ENCODE data around the gene ASIC3.
A peak's percentile ranks its signal among the peaks of the same experiment; 100 is the strongest.

ASIC3 gene

DNA sequence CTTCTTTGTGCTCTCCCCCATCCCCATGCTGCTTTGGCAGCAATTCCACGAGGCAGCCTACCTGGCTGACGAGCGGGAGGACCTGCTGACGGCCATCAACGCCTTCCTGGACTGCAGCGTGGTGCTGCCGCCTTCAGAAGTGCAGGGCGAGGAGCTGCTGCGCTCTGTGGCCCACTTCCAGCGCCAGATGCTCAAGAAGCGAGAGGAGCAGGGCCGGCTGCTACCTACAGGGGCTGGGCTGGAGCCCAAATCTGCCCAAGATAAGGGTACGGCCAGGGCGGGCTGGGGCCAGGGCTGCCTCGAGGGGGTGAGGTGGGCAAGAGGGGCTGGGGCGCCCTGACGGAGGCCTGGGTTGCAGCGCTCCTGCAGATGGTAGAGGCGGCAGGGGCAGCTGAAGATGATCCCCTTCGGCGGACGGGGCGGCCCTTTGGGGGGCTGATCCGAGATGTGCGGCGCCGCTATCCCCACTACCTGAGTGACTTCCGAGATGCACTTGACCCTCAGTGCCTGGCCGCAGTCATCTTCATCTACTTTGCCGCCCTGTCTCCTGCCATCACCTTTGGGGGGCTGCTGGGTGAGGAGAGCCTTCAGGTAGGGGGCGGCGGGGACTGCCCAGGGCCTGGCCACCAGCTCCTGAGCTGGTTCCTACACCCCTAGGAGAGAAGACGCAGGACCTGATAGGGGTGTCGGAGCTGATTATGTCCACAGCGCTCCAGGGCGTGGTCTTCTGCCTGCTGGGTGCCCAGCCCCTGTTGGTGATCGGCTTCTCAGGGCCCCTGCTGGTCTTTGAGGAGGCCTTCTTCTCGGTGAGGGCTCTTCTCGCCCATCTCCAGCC is 22.9 kb downstream of the ASIC3 start:
- no peak for DNase-seq (ENCODE audit: low spot score)

DNA sequence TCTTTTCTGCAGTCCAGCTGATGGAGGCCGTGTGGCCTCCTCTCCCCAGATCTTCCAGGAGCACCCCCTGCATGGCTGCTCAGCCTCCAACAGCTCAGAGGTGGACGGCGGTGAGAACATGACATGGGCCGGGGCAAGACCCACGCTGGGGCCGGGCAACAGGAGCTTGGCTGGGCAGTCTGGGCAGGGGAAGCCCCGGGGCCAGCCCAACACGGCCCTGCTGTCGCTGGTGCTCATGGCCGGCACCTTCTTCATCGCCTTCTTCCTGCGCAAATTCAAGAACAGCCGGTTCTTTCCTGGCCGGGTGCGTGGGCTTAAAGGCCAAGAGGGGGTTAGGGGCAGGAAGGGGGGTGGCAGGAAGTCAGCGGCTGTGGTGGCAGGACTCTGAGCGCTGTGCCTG is 25.7 kb downstream of the ASIC3 start:
- DNase-seq (ENCODE audit: low spot score), result no peak

DNA sequence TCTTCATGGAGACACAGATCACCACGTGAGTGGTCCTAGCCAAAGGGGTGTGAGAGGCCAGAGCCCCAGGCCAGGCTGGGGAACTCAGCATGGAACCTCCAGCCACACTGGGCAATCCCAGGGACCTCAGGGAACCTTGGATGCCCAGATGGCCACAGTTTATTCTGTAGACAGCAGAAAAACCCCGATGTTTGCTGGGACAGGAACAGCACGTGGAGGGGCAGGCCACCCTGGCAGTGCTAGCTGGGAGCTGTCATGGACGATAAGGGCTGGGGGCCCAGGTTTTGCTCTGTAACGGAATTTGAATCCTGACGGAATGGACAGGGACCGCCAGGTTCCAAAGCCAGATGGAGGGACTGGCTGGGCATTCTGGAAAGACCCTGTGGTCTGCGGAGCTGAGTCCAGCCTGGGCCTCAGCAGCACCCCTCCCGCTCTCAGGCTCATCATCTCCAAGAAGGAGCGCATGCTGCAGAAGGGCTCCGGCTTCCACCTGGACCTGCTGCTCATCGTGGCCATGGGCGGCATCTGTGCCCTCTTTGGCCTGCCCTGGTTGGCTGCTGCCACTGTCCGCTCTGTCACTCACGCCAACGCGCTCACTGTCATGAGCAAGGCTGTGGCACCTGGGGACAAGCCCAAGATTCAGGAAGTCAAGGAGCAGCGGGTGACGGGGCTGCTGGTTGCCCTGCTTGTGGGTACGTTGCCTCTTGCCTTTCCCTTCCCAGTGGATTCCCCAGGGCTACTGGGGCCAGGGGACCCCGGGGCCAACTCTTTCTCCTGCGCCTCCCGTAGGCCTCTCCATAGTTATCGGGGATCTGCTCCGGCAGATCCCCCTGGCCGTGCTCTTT is 26.7 kb downstream of the ASIC3 start:
- DNase-seq (ENCODE audit: low spot score), result no peak

GRCh38 chr7:151075662-151075971 is 27.3 kb downstream of the ASIC3 start:
- no peak for DNase-seq (ENCODE audit: low spot score)

- DNase-seq (ENCODE audit: low spot score), result no peak
Observed at GRCh38 chr7:151075978-151076426, 27.7 kb downstream of the ASIC3 start.

- no peak for DNase-seq (ENCODE audit: low spot score)
Observed at GRCh38 chr7:151076863-151077704, 28.8 kb downstream of the ASIC3 start.

GRCh38 chr7:151077705-151078232 is 29.4 kb downstream of the ASIC3 start:
- DNase-seq (ENCODE audit: low spot score), result no peak

- DNase-seq (ENCODE audit: low spot score), result no peak
Observed at GRCh38 chr7:151078233-151079040, 30.1 kb downstream of the ASIC3 start.

GRCh38 chr7:151079199-151079910 is 31.0 kb downstream of the ASIC3 start:
- no peak for DNase-seq (ENCODE audit: low spot score)

DNA sequence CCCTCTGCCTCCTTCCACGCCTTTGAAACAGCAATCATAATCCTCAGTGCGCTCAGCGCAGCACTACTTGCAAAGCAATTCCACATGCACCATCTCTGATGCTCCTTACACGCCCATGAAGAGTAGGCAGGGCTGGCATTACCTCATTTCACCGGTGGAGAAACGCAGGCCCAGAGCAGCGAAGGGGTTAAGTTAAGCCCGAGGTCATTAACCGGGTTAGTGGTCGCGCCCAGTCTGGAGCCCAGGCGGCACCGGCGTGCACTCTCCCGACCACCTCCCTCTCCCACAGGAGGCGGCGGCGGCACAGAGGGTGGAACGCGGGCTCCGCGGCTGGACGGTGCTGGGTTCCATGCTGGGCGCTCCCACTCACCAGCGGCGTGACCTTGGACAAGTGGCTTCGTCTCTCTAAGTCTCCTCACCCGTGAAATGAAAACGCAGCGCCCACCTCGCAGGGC is 31.8 kb downstream of the ASIC3 start:
- DNase-seq (ENCODE audit: low spot score), result peak; percentile 36

- peak; percentile 91 for DNase-seq (ENCODE audit: low spot score)
Observed at GRCh38 chr7:151080522-151081169, 32.3 kb downstream of the ASIC3 start, which contains the start of gene FASTK. FASTK (minus strand) TSS chr7:151080809; CDS start chr7:151080766, 43 bp downstream.

DNA sequence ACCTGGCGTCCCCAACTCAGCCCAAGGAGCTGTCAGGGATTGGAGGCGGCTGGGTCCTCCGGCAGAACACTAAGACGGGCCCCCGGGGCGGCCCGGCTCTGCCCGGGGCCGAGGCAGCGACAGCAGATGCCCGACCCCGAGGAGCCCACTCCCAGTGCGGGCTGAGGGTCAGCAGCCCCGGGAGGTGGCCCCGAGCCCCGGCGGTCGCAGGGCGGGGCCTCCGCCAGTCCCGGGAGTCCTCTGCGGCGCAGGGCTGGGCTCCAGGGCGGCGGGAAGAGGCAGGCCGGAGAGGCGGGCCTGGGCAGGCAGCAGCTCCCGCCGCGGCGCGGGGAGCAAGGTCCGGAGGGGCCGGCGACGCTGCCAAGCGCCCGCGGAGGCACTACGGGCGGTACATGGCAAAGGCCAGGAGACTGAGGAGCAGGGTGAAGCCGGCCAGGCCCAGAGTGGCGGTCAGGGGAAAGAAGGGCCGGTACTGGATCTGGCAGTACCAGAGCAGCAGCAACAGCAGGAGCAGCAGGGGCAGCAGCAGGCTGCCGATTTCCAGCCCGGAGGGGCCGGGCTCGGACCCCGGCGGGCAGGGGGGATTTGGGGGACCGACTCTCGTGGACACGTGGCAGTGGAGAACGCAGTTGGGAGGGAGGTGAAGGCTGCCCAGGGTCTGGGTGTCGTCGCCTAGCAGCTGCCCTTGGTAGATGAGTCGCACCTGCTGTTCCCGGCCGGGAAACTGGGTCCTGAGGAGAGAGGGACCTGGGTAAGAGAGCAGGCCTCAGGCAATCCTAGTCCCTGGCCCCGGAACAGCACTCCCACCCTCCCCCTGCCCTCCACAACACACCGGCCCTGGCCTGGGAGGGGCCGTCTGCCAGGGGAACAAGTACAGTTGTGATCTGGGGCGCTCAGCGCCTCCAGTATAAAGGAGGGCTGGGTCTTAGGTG is 33.1 kb downstream of the ASIC3 start:
- DNase-seq (ENCODE audit: low spot score), result no peak

DNA sequence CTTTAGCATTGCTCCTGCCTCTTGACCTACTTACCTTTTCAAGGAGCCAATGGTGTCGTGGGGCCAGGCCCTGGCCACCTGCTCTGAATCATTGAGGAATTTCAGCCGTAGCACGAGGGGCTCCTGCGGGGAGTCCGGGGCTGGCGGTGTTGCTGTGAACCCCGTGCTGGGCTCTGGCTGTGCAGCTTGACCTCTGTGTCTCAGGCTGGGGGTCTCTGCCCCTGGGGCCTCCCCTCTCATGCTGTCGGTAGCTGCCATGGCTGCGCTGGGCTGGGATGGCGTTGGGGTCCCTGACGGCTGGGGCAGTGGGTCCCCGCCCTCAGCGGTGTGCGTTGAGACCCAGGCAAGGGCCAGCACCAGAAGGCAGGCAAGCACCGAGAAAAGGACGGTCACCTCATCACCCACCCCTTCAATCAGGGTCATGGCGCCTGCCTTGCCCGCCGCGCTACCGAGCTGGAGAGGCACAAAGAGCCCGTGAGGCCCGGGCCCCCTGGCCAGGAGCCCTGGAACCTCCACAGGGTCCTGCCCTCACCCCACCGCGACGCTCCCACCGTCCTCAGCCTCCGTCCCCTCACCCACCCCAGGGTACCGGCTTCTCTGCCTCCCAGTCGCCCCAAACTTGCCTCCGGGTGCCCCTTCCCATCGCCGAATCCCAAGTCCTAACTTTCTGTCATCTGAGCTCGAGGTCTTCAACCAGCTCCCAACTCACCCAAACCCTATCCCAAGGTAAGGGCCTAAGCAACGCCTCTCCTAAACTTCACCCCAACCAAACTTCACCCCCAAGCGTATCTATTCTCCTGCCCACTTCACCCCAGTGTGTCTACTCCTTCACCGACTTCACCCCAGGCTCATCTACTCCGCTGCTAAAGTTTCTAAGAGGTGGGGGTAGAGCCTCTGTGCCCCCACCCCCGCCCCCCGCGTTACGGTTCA is 34.1 kb downstream of the ASIC3 start:
- no peak for DNase-seq (ENCODE audit: low spot score)

GRCh38 chr7:151083071-151083823 is 34.9 kb downstream of the ASIC3 start, which contains the start of gene TMUB1:
TMUB1 (minus strand) TSS chr7:151083493; CDS start chr7:151082563, 930 bp downstream.
- peak; percentile 62 for DNase-seq (ENCODE audit: low spot score)

DNA sequence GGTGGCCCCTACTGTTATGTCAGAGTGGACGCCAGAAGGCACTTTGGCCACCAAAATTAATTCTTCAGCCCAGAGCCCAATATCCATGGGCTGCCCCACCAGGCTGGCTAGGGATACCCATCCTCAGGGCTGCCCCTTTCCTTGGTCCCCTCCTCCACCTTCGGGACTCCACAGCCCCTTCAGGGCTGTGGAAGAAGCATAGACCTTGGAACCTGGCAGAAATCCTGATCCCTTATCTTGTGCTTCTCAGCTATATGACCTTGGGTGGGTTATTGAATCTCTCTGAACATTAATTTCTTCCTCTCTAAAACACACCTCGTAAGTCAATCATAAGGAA is 35.5 kb downstream of the ASIC3 start:
- no peak for DNase-seq (ENCODE audit: low spot score)

DNA sequence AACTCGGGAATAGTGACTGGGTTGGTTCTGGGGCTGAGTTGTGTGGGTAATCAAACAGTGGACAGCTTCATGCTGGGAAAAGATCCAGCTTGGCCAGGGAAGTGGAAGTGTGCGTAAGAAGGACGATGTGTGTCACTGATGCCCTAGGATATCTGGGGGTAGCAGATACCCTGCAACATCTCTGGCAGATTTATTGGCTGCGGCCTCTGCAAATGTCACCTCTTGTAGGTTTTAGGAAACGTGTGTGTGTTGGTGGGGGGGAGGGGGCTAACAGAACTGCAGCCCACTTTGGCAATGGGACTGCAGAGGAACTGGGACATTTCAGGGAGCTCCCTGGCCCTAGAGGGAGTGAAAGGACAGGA is 37.0 kb downstream of the ASIC3 start:
- DNase-seq (ENCODE audit: low spot score), result no peak

All from hematopoietic multipotent progenitor cell treated with erythropoietin and hydrocortisone succinate and interleukin-3 and kit ligand, for 15 days (in vitro differentiated cells).